ENCODE results near the gene RYR3.
A peak's percentile ranks its signal among the peaks of the same experiment; 100 is the strongest.

Gene RYR3

GRCh38 chr15:33322091-33322490, 11.3 kb downstream of the RYR3 start:
- no peak for DNase-seq

GRCh38 chr15:33324609-33325008, 13.8 kb downstream of the RYR3 start:
- no peak for DNase-seq

GRCh38 chr15:33326908-33327307, 16.1 kb downstream of the RYR3 start:
- no peak for DNase-seq

GRCh38 chr15:33328106-33328505, 17.3 kb downstream of the RYR3 start:
- no peak for DNase-seq

GRCh38 chr15:33329457-33329856, 18.7 kb downstream of the RYR3 start:
- DNase-seq, result no peak

GRCh38 chr15:33330931-33331330, 20.2 kb downstream of the RYR3 start:
- peak; percentile 99 for DNase-seq

- DNase-seq, result no peak
Measured at GRCh38 chr15:33341953-33342352, 31.2 kb downstream of the RYR3 start.

GRCh38 chr15:33343275-33343674, 32.5 kb downstream of the RYR3 start:
- DNase-seq, result no peak

GRCh38 chr15:33344111-33344510, 33.3 kb downstream of the RYR3 start:
- no peak for DNase-seq

GRCh38 chr15:33344530-33344929, 33.8 kb downstream of the RYR3 start:
- no peak for DNase-seq

- DNase-seq, result no peak
Measured at GRCh38 chr15:33354411-33354810, 43.6 kb downstream of the RYR3 start.

- no peak for DNase-seq
Measured at GRCh38 chr15:33357845-33358244, 47.1 kb downstream of the RYR3 start.

GRCh38 chr15:33358306-33358705, 47.5 kb downstream of the RYR3 start:
- DNase-seq, result no peak

GRCh38 chr15:33360886-33361285, 50.1 kb downstream of the RYR3 start:
- DNase-seq, result no peak

- no peak for DNase-seq
Measured at GRCh38 chr15:33369941-33370622, 59.3 kb downstream of the RYR3 start.

GRCh38 chr15:33370623-33371020, 59.9 kb downstream of the RYR3 start:
- DNase-seq, result no peak

GRCh38 chr15:33371159-33371558, 60.4 kb downstream of the RYR3 start:
- no peak for DNase-seq

- DNase-seq, result no peak
Measured at GRCh38 chr15:33374226-33374914, 63.6 kb downstream of the RYR3 start.

GRCh38 chr15:33375236-33375635, 64.5 kb downstream of the RYR3 start:
- no peak for DNase-seq

GRCh38 chr15:33377204-33377603, 66.4 kb downstream of the RYR3 start:
- DNase-seq, result no peak

GRCh38 chr15:33378866-33379480, 68.2 kb downstream of the RYR3 start:
- no peak for DNase-seq

- no peak for DNase-seq
Measured at GRCh38 chr15:33380406-33380805, 69.6 kb downstream of the RYR3 start.

- no peak for DNase-seq
Measured at GRCh38 chr15:33382491-33382890, 71.7 kb downstream of the RYR3 start.

GRCh38 chr15:33384307-33384706, 73.5 kb downstream of the RYR3 start:
- DNase-seq, result no peak

All from NCI-H446 treated with DMSO at 0.1 percent for 48 hours (cell line).